DMS114 treated with DMSO at 0.1 percent for 48 hours (cell line): ENCODE results near the gene ZBTB16.

Experiments
- DNase-seq: peaks from one replicate; lab custom pipeline; 2025; ENCODE audit not compliant: unreplicated experiment; lab: John Stamatoyannopoulos, UW

ZBTB16 gene

GRCh38 chr11:114163830-114164401, 104.4 kb downstream of the ZBTB16 start:
- DNase-seq, result no peak

- DNase-seq, result no peak
These were observed 105.0 kb downstream of the ZBTB16 start for GRCh38 chr11:114164546-114164945.

GRCh38 chr11:114165326-114166230, 106.1 kb downstream of the ZBTB16 start:
- DNase-seq, result no peak

DNA sequence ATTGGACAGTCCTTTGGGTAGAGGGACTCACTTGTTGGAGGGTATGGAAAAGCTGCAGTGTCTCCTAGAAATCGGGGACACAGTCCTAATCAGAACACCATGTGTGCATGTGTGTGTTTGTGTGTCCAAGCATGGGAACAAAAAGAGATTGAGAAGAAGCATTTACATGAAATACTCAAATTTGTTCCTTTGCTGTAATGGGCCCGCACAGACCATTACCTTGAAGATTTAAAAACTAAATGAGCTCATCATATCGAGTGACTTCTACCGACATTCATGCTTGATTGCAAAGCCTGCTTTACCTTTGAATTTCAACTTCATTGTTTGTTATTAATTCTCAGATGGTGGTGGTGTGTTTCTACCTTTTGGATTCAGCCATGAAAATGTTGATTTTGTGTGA, 106.9 kb downstream of the ZBTB16 start:
- no peak for DNase-seq

DNA sequence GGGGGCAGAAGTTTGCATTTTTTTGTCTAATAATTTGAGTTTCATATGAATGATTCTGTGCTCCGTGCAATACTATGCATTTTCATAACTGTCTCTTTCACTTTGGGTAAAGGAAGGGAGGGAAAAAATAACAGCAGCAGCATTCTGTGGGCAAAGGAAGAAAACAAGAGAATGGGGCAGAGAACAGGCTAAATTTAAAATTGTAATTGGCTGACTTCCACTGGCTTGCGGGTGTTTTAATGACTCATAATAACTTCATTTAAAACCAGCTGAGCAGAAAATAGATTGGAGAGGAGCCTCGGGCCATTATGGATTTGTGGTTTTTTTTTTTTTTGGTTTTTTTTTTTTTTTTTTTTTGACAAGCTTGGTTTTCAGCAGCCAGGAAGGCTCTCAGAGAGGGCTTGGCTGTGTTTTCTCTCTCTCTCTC, 107.4 kb downstream of the ZBTB16 start:
- DNase-seq, result no peak

- DNase-seq, result no peak
These were observed 107.8 kb downstream of the ZBTB16 start for GRCh38 chr11:114167355-114167754.

DNA sequence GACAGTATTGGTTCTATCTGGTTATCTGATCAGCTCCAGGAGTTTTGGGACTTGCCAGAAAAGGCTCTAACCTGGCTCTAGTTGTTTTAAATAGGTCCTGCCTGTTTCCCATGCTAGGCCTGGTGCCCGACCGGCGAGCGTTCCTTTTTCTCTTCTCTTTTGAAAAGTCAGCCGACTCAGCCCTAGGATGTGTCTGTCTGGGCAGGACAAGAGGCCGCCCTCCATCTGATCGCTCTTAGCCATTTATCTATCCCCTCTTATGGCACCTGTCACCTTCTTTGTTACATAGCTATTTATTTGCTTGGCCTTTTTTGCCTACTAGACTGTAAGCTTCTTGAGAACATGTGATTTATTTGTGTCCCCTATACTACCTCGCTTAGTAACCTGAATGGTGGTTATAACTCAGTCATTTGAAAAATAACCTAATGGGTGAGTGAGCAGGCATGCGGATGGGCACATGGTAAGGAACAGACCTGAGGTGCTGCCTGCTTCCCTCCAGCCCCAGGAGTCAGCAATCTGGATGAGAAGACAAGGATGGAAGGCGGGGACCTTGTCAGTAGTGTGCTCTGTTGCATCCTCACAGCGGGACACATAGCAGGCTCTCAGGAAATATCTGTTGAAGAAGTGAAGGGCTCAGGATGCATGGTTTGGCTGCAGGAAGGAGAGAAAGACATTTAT, 108.4 kb downstream of the ZBTB16 start:
- no peak for DNase-seq

- DNase-seq, result no peak
These were observed 109.2 kb downstream of the ZBTB16 start for GRCh38 chr11:114168691-114169090.

DNA sequence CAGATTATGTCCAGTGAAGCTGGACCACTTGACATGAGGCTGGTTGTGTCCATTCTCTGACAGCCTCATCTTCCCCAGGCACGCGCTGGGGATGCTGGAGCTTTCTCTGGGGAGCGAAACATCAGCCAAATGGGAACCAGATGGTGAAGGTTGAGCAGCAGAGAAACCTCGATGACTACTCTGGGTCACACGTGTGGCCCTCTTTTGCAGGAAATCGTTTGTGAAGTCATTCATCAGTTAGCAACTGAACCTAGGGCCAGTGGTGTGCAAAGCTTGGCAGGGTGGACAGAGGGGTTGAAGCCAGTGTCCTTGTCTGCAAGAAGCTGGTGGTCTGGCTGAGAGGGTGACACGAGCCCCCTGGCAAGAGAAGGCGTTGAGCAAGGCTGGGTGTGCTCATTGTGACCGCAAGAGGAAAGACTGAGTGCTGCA, 109.8 kb downstream of the ZBTB16 start:
- no peak for DNase-seq

- DNase-seq, result no peak
These were observed 110.3 kb downstream of the ZBTB16 start for GRCh38 chr11:114169821-114170220.

DNA sequence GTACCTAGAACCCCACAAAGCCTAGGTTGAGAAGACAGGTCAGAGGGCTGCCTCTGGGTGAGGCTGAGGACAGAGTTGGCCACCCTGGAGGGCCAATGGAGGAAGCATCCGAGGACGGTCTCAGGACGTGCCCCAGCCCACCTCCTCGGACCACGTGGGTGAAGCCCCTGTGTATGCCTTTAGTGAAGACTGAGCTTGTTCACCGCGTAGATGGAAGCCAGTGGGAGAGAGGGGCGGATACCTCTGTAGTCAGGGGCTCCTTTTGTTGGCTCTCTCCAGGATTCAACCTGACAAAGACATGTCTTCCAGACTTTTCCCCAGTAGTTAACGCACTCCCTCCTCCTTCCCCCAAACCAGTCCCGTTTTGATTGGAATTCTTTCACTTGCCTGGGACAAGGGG, 110.7 kb downstream of the ZBTB16 start:
- DNase-seq, result no peak

GRCh38 chr11:114171257-114172054, 111.9 kb downstream of the ZBTB16 start:
- DNase-seq, result no peak

DNA sequence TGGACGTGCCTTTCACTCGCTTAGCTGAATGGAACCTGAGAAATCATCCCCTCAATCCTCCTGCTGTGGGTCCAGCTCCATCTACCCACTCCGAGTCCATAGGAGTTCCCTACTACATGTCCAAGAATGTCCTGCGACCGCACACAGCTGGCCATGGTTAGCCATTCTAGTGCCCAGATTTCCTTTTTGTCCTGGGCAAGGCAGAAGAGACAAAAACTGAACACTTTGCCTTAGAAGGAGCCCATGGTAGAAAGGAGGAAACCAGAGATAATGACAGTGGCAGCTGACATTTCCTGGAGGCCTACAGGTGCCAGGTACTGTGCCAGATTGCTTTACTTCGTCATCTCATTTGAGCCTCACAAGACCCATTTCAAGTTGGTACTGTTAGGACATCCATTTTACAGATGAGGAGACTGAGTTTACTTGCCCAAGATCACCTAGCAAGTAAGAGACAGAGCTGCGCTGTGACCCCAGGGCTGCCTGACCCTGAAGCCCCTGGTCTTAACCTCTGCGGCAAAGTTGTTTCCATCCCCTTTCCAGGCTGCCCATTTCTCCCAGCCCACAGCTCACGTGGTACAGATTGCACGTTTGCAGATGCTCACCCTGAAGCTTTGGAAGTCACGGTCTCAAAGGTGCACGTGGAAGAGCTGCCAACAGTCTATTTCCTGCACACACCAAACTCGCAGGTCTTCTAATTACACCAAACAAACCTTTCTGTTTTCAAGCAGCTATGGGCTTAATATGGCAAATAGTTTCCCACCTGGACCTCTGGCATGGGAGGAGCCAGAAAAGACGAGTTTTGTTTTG, 112.7 kb downstream of the ZBTB16 start:
- no peak for DNase-seq

GRCh38 chr11:114172871-114173444, 113.4 kb downstream of the ZBTB16 start:
- DNase-seq, result no peak

DNA sequence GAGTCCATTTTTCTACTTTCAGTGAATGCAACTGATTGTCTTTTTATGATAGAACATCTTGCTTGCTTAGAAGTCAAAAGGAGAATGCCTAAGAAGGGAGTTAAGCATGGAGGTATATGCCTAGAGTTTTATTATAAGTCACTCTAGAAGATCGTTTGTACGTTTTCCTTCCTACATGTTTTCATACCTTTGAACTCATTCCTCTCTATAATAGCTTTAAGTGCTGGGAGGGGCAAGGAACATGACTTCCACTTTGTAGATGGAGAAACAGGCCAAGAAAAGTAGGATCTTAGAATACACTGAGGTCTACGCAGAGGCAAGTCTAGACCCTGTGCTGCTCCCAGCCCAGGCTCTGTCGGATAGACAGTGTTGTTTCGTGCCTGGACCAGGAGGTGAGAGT, 114.3 kb downstream of the ZBTB16 start:
- DNase-seq, result no peak

DNA sequence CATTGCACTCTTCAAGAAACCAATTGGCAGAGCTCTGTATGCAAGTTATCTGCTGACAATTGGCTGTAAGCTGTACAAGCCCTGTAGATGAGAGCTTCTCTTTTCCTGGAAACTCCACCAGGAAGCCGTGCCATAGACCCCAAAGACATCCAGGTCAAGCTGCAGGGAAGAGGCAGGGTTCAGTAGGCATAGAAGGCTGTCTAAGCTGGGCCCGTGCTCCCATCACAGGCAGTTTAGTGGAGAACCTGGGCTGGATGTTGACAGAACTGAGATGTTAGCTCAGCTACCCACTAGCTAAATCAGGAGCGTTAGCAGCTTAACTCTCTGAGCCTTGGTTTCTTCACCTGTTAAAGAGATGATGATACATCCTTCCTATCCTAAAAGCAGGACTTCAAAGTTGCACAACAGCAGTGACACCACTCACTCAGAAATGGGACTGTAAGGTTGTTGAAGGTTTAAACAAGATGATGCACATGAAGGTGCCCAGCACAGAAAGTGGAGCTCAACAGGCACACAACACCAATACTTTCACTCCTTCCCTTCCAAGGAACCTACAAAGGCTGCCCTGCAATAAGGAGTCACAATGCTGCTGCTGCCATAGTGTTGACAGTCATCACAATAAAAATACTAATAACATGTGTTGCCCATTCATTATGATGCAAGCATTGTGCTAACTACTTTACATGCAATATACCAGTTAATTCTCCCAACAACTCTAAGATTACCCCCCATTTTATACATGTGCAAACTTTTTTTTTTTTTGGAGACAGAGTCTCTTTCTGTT, 115.4 kb downstream of the ZBTB16 start:
- DNase-seq, result no peak

DNA sequence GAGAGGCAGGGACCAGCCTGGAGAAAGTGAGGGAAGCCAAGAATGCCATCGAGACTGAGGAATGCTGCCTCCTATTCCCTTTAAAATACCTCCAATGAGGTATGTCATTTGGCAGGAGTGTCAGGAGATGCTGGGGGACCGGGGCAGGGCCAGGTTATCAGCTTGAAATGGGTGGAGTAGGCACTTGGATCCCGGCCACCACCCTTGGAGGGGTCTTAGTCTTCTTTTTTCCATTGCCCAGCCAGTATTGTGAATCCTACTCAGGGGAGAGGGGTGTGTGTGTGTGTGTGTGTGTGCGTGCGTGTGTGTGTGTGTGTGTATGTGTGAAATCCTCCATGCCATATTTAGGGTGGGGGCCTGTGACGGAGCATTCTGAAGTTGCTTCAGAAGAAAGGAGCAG, 116.2 kb downstream of the ZBTB16 start:
- no peak for DNase-seq

- no peak for DNase-seq
These were observed 116.8 kb downstream of the ZBTB16 start for GRCh38 chr11:114176321-114176720.

DNA sequence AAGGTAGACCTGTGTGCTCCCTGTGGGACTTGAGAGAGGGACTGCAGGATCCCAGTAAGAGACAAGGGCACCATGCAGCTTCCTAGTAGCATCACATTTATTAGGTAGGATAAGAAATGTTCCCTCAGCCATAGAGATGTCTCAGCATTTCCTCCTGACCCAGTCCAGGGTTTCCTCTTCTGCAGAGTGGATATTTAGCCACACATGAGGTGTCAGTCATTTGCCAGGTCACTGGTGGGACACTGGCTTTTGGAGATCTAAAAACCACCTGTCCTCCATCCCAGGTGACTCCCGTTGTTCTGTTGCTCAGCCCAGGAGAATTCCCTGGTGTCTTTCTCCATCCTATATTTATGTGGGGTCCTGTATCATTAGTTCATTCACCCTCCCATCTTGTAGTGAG, 119.1 kb downstream of the ZBTB16 start:
- no peak for DNase-seq
